ENCODE measurements around the gene TMEM179B. TPM values are rescaled to one million over a fixed set of nuclear protein-coding genes. Genes with fewer than 3 reads are reported as not detected.
"Not testable (repeated sequence)": the region's sequence is repeated elsewhere in the genome, so short reads cannot be mapped to it uniquely, and the experiment has no call there.

The TMEM179B gene
- total RNA-seq (10 to 100 TPM; 23.2 to 72.3 (median 50.9) TPM), polyA plus RNA-seq (100 to 1,000 TPM; 103 to 113 TPM), total RNA-seq (16.2 reads per million, percentile 46 among the genes with 10 or more reads in this experiment)

- peaks cover 0 to 22% (median 4%) of the 10 kb centered on the region in 5 donors for H3K36me3 Mint-ChIP-seq
- Histone ChIP-seq H3K36me3 (ENCODE audit: control insufficient read depth in 2 of 3, insufficient read depth in 3 of 3, low read length in 3 of 3) (peaks cover 0 to 47% (median 6%) of the 10 kb centered on the region in 3 experiments), H3K4me1 (ENCODE audit: control insufficient read depth in 2 of 2, insufficient read depth in 2 of 2, low read length in 2 of 2) (peaks cover 32 to 38% of the 10 kb centered on the region in 2 donors), H3K27me3 (ENCODE audit: control insufficient read depth in 2 of 2, insufficient read depth in 2 of 2, low read length in 2 of 2) (no peaks in the 10 kb centered on the region), H3K4me3 (ENCODE audit: low read length) (peak within 1 kb of the TSS; percentile 82), H3K9me3 (ENCODE audit: control insufficient read depth in 2 of 3, low read length in 3 of 3) (no peaks in the 10 kb centered on the region), H3K27ac (ENCODE audit: low read depth, low read length) (peak within 1 kb of the TSS; percentile 93)
- H3K27ac Mint-ChIP-seq = peak within 1 kb of the TSS; percentile 91 to 99 (median 96)
- ChIA-PET CTCF (interaction anchor here (0.7 to 3.4 kb wide), 24 partner anchors 9 to 392 kb away, joined by 3 to 34 read pairs (median 6); partner anchors contain the start of genes HNRNPUL2, POLR2G, SLC3A2 and STX5), POLR2A (interaction anchor here (0.7 to 14.1 kb wide), 29 partner anchors 12 to 195 kb away, joined by 3 to 224 read pairs (median 10); partner anchors contain the start of genes C11orf98, CSKMT, HNRNPUL2 and INTS5)
- no peaks in the 10 kb centered on the region for H3K27me3 Mint-ChIP-seq
- ATAC-seq = peak; percentile 83
- peaks cover 22 to 59% (median 42%) of the 10 kb centered on the region in 7 donors for H3K4me1 Mint-ChIP-seq
- H3K4me3 Mint-ChIP-seq = peak within 1 kb of the TSS; percentile 93 to 97 (median 96)
- H3K9me3 Mint-ChIP-seq = no peaks in the 10 kb centered on the region
- intact Hi-C loops (cut with micrococcal nuclease) = loop anchor here (1.0 to 5.0 kb wide), 12 partner anchors 18 to 235 kb away; partner anchors contain the start of genes NXF1 (in 2 of the 2), STX5 (in 2 of the 2), TEX54 (in 2 of the 2) and POLR2G (in 1 of the 2)
- peak; percentile 87 to 98 (median 95) for DNase-seq
These were observed at the start of gene TMEM179B for GRCh38 chr11:62787005-62787759. TSS of gene TMEM179B (plus strand) at chr11:62787402. CDS start at chr11:62787432, 30 bp downstream.

- POLR2A ChIA-PET = interaction anchor here (0.6 to 1.3 kb wide), 8 partner anchors 14 to 108 kb away, joined by 3 to 7 read pairs (median 4); partner anchors contain the start of genes HNRNPUL2, POLR2G and TAF6L
- H3K9me3 Mint-ChIP-seq = no peaks in the 10 kb centered on the region
- peak overlapping the region in 1 of 9 donors; percentile 21 for H3K27ac Mint-ChIP-seq
These were observed 39.6 kb upstream of the TMEM179B start for GRCh38 chr11:62747475-62748160.

GRCh38 chr11:62749931-62750330 is 37.3 kb upstream of the TMEM179B start:
- H3K4me1 ChIP-seq (ENCODE audit: control insufficient read depth in 2 of 2, insufficient read depth in 2 of 2, low read length in 2 of 2) = peaks cover 15 to 16% of the 10 kb centered on the region in 2 donors
- peak overlapping the region in 2 of 10 donors; percentile 9 to 13 for H3K4me3 Mint-ChIP-seq
- H3K27ac ChIP-seq (ENCODE audit: low read depth, low read length); H3K27me3 ChIP-seq (ENCODE audit: control insufficient read depth in 2 of 2, insufficient read depth in 2 of 2, low read length in 2 of 2); H3K4me3 ChIP-seq (ENCODE audit: low read length); DNase-seq; ATAC-seq; H3K9me3 Mint-ChIP-seq; H3K9me3 ChIP-seq (ENCODE audit: control insufficient read depth in 2 of 3, low read length in 3 of 3); intact Hi-C loops (cut with micrococcal nuclease); H3K27me3 Mint-ChIP-seq; CTCF ChIA-PET: not testable (repeated sequence)
- H3K4me1 Mint-ChIP-seq = peaks cover 11 to 46% (median 36%) of the 10 kb centered on the region in 7 donors
- peaks cover 0 to 12% (median 4%) of the 10 kb centered on the region in 5 donors for H3K36me3 Mint-ChIP-seq
- H3K27ac Mint-ChIP-seq = peak overlapping the region in 5 of 9 donors; percentile 2 to 51 (median 32)
- POLR2A ChIA-PET = interaction anchor here (0.5 to 7.7 kb wide), 6 partner anchors 15 to 1661 kb away, joined by 3 to 195 read pairs (median 4); partner anchors contain the start of genes HNRNPUL2, STX5, TAF6L and TTC9C
- peaks cover 0 to 17% (median 0%) of the 10 kb centered on the region in 3 experiments for H3K36me3 ChIP-seq (ENCODE audit: control insufficient read depth in 2 of 3, insufficient read depth in 3 of 3, low read length in 3 of 3)

More at GRCh38 chr11:62747475-62748160, 39.6 kb upstream of the TMEM179B start:
- H3K27me3 ChIP-seq (ENCODE audit: control insufficient read depth in 2 of 2, insufficient read depth in 2 of 2, low read length in 2 of 2) = no peaks in the 10 kb centered on the region
- ATAC-seq = no peak
- H3K4me3 Mint-ChIP-seq = no peak overlapping the region
- peaks cover 0 to 10% (median 0%) of the 10 kb centered on the region in 3 experiments for H3K36me3 ChIP-seq (ENCODE audit: control insufficient read depth in 2 of 3, insufficient read depth in 3 of 3, low read length in 3 of 3)
- H3K4me1 ChIP-seq (ENCODE audit: control insufficient read depth in 2 of 2, insufficient read depth in 2 of 2, low read length in 2 of 2) = peaks cover 5 to 7% of the 10 kb centered on the region in 2 donors
- H3K9me3 ChIP-seq (ENCODE audit: control insufficient read depth in 2 of 3, low read length in 3 of 3) = no peaks in the 10 kb centered on the region
- no peak overlapping the region for H3K27ac ChIP-seq (ENCODE audit: low read depth, low read length)
- intact Hi-C loops (cut with micrococcal nuclease) = no loop called here
- no peak overlapping the region for H3K4me3 ChIP-seq (ENCODE audit: low read length)
- no peak for DNase-seq
- peaks cover 0 to 12% (median 4%) of the 10 kb centered on the region in 5 donors for H3K36me3 Mint-ChIP-seq
- peaks cover 6 to 28% (median 24%) of the 10 kb centered on the region in 7 donors for H3K4me1 Mint-ChIP-seq
- CTCF ChIA-PET = interaction anchor here (0.7 kb wide), 1 partner anchor 18 kb away, joined by 3 read pairs; no protein-coding TSS in a partner anchor
- H3K27me3 Mint-ChIP-seq = no peaks in the 10 kb centered on the region

GRCh38 chr11:62752177-62752785 is 34.9 kb upstream of the TMEM179B start:
- Mint-ChIP-seq H3K27me3 (no peaks in the 10 kb centered on the region), H3K4me3 (peak overlapping the region in 8 of 10 donors; percentile 16 to 100 (median 54)), H3K9me3 (no peaks in the 10 kb centered on the region), H3K36me3 (peaks cover 0 to 12% (median 4%) of the 10 kb centered on the region in 5 donors), H3K27ac (peak overlapping the region in 7 of 9 donors; percentile 28 to 96 (median 76)), H3K4me1 (peaks cover 12 to 50% (median 36%) of the 10 kb centered on the region in 7 donors)
- no peak for ATAC-seq
- no peaks in the 10 kb centered on the region for H3K27me3 ChIP-seq (ENCODE audit: control insufficient read depth in 2 of 2, insufficient read depth in 2 of 2, low read length in 2 of 2)
- peaks cover 15 to 16% of the 10 kb centered on the region in 2 donors for H3K4me1 ChIP-seq (ENCODE audit: control insufficient read depth in 2 of 2, insufficient read depth in 2 of 2, low read length in 2 of 2)
- intact Hi-C loops (cut with micrococcal nuclease) = no loop called here
- H3K4me3 ChIP-seq (ENCODE audit: low read length) = no peak overlapping the region
- H3K36me3 ChIP-seq (ENCODE audit: control insufficient read depth in 2 of 3, insufficient read depth in 3 of 3, low read length in 3 of 3) = peaks cover 0 to 17% (median 0%) of the 10 kb centered on the region in 3 experiments
- POLR2A ChIA-PET = interaction anchor here (0.6 to 7.7 kb wide), 14 partner anchors 8 to 160 kb away, joined by 3 to 195 read pairs (median 30); partner anchors contain the start of genes HNRNPUL2, POLR2G, STX5 and TAF6L
- CTCF ChIA-PET = interaction anchor here (0.6 to 1.2 kb wide), 2 partner anchors 10 to 177 kb away, joined by 4 to 5 read pairs; partner anchors contain the start of gene POLR2G
- H3K9me3 ChIP-seq (ENCODE audit: control insufficient read depth in 2 of 3, low read length in 3 of 3) = no peaks in the 10 kb centered on the region
- no peak for DNase-seq
- H3K27ac ChIP-seq (ENCODE audit: low read depth, low read length) = peak overlapping the region; percentile 83

- Mint-ChIP-seq H3K36me3 (peaks cover 0 to 12% (median 4%) of the 10 kb centered on the region in 5 donors), H3K27me3 (no peaks in the 10 kb centered on the region), H3K4me1 (peaks cover 12 to 44% (median 32%) of the 10 kb centered on the region in 7 donors), H3K4me3 (peak overlapping the region; percentile 86 to 100 (median 98)), H3K27ac (peak overlapping the region; percentile 93 to 99 (median 95)), H3K9me3 (no peaks in the 10 kb centered on the region)
- ChIA-PET CTCF (interaction anchor here (0.6 to 2.1 kb wide), 11 partner anchors 9 to 162 kb away, joined by 3 to 17 read pairs (median 5); partner anchors contain the start of genes HNRNPUL2, POLR2G, SLC3A2 and TMEM179B), POLR2A (interaction anchor here (0.8 to 7.7 kb wide), 45 partner anchors 9 to 1486 kb away, joined by 3 to 195 read pairs (median 6); partner anchors contain the start of genes BSCL2, C11orf98, CSKMT and EEF1G)
- Histone ChIP-seq H3K36me3 (ENCODE audit: control insufficient read depth in 2 of 3, insufficient read depth in 3 of 3, low read length in 3 of 3) (peaks cover 0 to 17% (median 0%) of the 10 kb centered on the region in 3 experiments), H3K4me3 (ENCODE audit: low read length) (peak overlapping the region; percentile 94), H3K27ac (ENCODE audit: low read depth, low read length) (peak overlapping the region; percentile 83), H3K27me3 (ENCODE audit: control insufficient read depth in 2 of 2, insufficient read depth in 2 of 2, low read length in 2 of 2) (no peaks in the 10 kb centered on the region), H3K4me1 (ENCODE audit: control insufficient read depth in 2 of 2, insufficient read depth in 2 of 2, low read length in 2 of 2) (peaks cover 15 to 16% of the 10 kb centered on the region in 2 donors), H3K9me3 (ENCODE audit: control insufficient read depth in 2 of 3, low read length in 3 of 3) (no peaks in the 10 kb centered on the region)
- ATAC-seq (no peak), DNase-seq (no peak)
- intact Hi-C loops (cut with micrococcal nuclease) = loop anchor here (1.0 kb wide), 4 partner anchors 8 to 103 kb away; partner anchors contain the start of genes POLR2G (in 2 of the 2) and TMEM179B (in 1 of the 2)
These were observed 34.0 kb upstream of the TMEM179B start for GRCh38 chr11:62752994-62753735.

All from naive thymus-derived CD4-positive, alpha-beta T cell (primary cell).